ENCODE results near the gene BBS2.

- TF ChIP-seq EP300 (IDR thresholded peaks at IDR 0.05), result no peak
- no peak for TF ChIP-seq USF2 (IDR thresholded peaks at IDR 0.05)
- no peak for TF ChIP-seq RCOR1 (IDR thresholded peaks at IDR 0.05; ENCODE audit: low read depth, low read length)
- no peak for TF ChIP-seq CTCF (IDR thresholded peaks at IDR 0.05)
- TF ChIP-seq PBX3 (IDR thresholded peaks at IDR 0.05), result no peak
- no peak for TF ChIP-seq MAFK (IDR thresholded peaks at IDR 0.05; ENCODE audit: partially characterized antibody)
- TF ChIP-seq JUNB (IDR thresholded peaks at IDR 0.05), result no peak
These were observed 49.2 kb downstream of the BBS2 start for GRCh38 chr16:56470666-56471065.

All from A549 (cell line).